Gastroesophageal sphincter (tissue), 3 donors: ENCODE results near the gene TAF10.

ENCODE experiments used
- CTCF ChIP-seq, 4 experiments: fragments of 200-600 bp in 2 of 4; fragments of 450-650 bp in 2 of 4; sonication (generic) in 1 of 4; IDR thresholded peaks; one replicate each; pipeline ENCODE4 v1.5.1; 2017 to 2019; ENCODE audit warnings: antibody characterized with exemption in 4 of 4, mild to moderate bottlenecking in 2 of 4, moderate library complexity in 2 of 4
- EP300 ChIP-seq: sonication (generic); formaldehyde crosslinking; IDR thresholded peaks from one replicate; pipeline ENCODE4 v1.6.1; 2017; ENCODE audit warnings: antibody characterized with exemption, mild to moderate bottlenecking
- POLR2A ChIP-seq, 2 donors: fragments of 450-650 bp; IDR thresholded peaks; one replicate each; pipeline ENCODE4 v1.6.1; 2017; ENCODE audit warnings: antibody characterized with exemption in 2 of 2, mild to moderate bottlenecking in 2 of 2, moderate library complexity in 1 of 2
- POLR2AphosphoS5 ChIP-seq: sonication (generic); formaldehyde crosslinking; IDR thresholded peaks from one replicate; pipeline ENCODE4 v1.6.1; 2017; ENCODE audit warnings: antibody characterized with exemption

- no peak for TF ChIP-seq CTCF (IDR thresholded peaks at IDR 0.05)
- no peak for TF ChIP-seq POLR2A (IDR thresholded peaks at IDR 0.05)
- no peak for TF ChIP-seq POLR2AphosphoS5
- no peak for TF ChIP-seq EP300
Observed at GRCh38 chr11:6607190-6607795, 4.7 kb downstream of the TAF10 start.
